ENCODE measurements around the gene NINJ1.

Gene NINJ1

GRCh38 chr9:93090091-93090655 is 43.9 kb downstream of the NINJ1 start:
- DNase-seq (ENCODE audit: low spot score) (no peak), FAIRE-seq (no peak)

GRCh38 chr9:93089481-93089991 is 44.5 kb downstream of the NINJ1 start:
- FAIRE-seq (no peak), DNase-seq (ENCODE audit: low spot score) (no peak)

- FAIRE-seq (no peak), DNase-seq (ENCODE audit: low spot score) (no peak)
Observed at GRCh38 chr9:93089024-93089423, 45.0 kb downstream of the NINJ1 start.

GRCh38 chr9:93088656-93089015 is 45.4 kb downstream of the NINJ1 start:
- DNase-seq (ENCODE audit: low spot score) (no peak), FAIRE-seq (no peak)

- no peak for DNase-seq (ENCODE audit: low spot score)
- FAIRE-seq: no peak
Observed at GRCh38 chr9:93087971-93088655, 45.9 kb downstream of the NINJ1 start.

GRCh38 chr9:93086447-93087224 is 47.4 kb downstream of the NINJ1 start:
- DNase-seq (ENCODE audit: low spot score) (no peak), FAIRE-seq (no peak)

- FAIRE-seq (no peak), DNase-seq (ENCODE audit: low spot score) (no peak)
Observed at GRCh38 chr9:93085676-93086075, 48.4 kb downstream of the NINJ1 start.

- DNase-seq (ENCODE audit: low spot score) (no peak), FAIRE-seq (no peak)
Observed at GRCh38 chr9:93084471-93084881, 49.6 kb downstream of the NINJ1 start.

- DNase-seq (ENCODE audit: low spot score) (no peak), FAIRE-seq (no peak)
Observed at GRCh38 chr9:93083592-93084470, 50.2 kb downstream of the NINJ1 start.

GRCh38 chr9:93082841-93083411 is 51.1 kb downstream of the NINJ1 start:
- FAIRE-seq (no peak), DNase-seq (ENCODE audit: low spot score) (no peak)

GRCh38 chr9:93081931-93082330 is 52.1 kb downstream of the NINJ1 start:
- no peak for DNase-seq (ENCODE audit: low spot score)
- no peak for FAIRE-seq

GRCh38 chr9:93081081-93081529 is 52.9 kb downstream of the NINJ1 start:
- FAIRE-seq: no peak

GRCh38 chr9:93080406-93080805 is 53.6 kb downstream of the NINJ1 start:
- FAIRE-seq: no peak
- DNase-seq (ENCODE audit: low spot score): no peak

More at GRCh38 chr9:93081081-93081529, 52.9 kb downstream of the NINJ1 start:
- no peak for DNase-seq (ENCODE audit: low spot score)

- DNase-seq (ENCODE audit: low spot score): no peak
- no peak for FAIRE-seq
Observed at GRCh38 chr9:93079371-93079770, 54.7 kb downstream of the NINJ1 start.

GRCh38 chr9:93077811-93078210 is 56.2 kb downstream of the NINJ1 start:
- no peak for DNase-seq (ENCODE audit: low spot score)
- no peak for FAIRE-seq

- FAIRE-seq (no peak), DNase-seq (ENCODE audit: low spot score) (no peak)
Observed at GRCh38 chr9:93077367-93077766, 56.7 kb downstream of the NINJ1 start.

- FAIRE-seq: no peak
- DNase-seq (ENCODE audit: low spot score): no peak
Observed at GRCh38 chr9:93076792-93077128, 57.3 kb downstream of the NINJ1 start.

- no peak for FAIRE-seq
- no peak for DNase-seq (ENCODE audit: low spot score)
Observed at GRCh38 chr9:93076101-93076791, 57.8 kb downstream of the NINJ1 start.

- FAIRE-seq (no peak), DNase-seq (ENCODE audit: low spot score) (no peak)
Observed at GRCh38 chr9:93072383-93072795, 61.7 kb downstream of the NINJ1 start.
